Type B pancreatic cell (in vitro differentiated cells): ENCODE results near the gene LGALS9. TPM values are rescaled to one million over a fixed set of nuclear protein-coding genes. Genes with fewer than 3 reads are reported as not detected.

ENCODE experiments used
- DNase-seq: peaks from one replicate; pipeline ENCODE4 v3.0.0; 2021; ENCODE audit warnings: mixed read lengths; ENCODE audit not compliant: unreplicated experiment; ENCODE audit errors: extremely low spot score
- H3K27ac Mint-ChIP-seq: 2 replicates; pipeline ENCODE4 v1.8.0; 2021; ENCODE audit warnings: mild to moderate bottlenecking, mixed read lengths
- H3K27me3 Mint-ChIP-seq: 2 replicates; pipeline ENCODE4 v1.8.0; 2021; ENCODE audit warnings: mixed read lengths
- H3K36me3 Mint-ChIP-seq: 2 replicates; pipeline ENCODE4 v1.8.0; 2021; ENCODE audit warnings: mixed read lengths
- H3K4me1 Mint-ChIP-seq: one replicate; pipeline ENCODE4 v1.8.0; 2021; ENCODE audit warnings: mixed read lengths; ENCODE audit not compliant: unreplicated experiment
- H3K4me3 Mint-ChIP-seq: 2 replicates; pipeline ENCODE4 v1.8.0; 2021; ENCODE audit warnings: mild to moderate bottlenecking, mixed read lengths
- H3K9me3 Mint-ChIP-seq: 2 replicates; pipeline ENCODE4 v1.8.0; 2021; ENCODE audit warnings: mixed read lengths
- total RNA-seq: library from RNA; stranded (reverse); gene quantifications from 2 replicates; pipeline ENCODE4 v1.2.1, GENCODE V29; 2021; ENCODE audit warnings: low replicate concordance
- TF ChIP-seq, protein P1 (sequence below): fragments of 200-600 bp; sonication (generic); conservative IDR thresholded peaks from 2 replicates; pipeline ENCODE4 v1.5.0; 2021; ENCODE audit warnings: antibody characterized with exemption, mild to moderate bottlenecking

The LGALS9 gene
- total RNA-seq, 1 donor from 2014 or later = 25.3 TPM

DNA sequence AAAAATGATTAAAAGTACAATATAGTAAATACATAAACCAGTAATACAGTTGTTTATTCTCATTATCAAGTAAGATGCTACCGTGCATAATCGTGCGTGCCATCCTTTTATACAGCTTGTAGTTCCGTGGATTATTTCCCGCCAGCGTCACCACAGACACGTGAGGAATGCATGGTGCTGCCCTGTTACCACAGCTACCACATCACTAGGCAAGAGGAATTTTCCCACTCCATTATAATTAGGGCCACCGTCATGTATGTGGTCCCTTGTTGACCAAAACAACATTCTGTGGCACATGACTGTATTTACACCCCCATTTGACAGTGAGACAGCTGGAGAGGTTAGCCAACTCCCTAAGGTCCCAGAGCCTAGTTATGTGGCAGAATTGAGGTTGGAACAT is 30.5 kb upstream of the LGALS9 start:
- peak overlapping the region; percentile 41 for H3K27ac Mint-ChIP-seq
- H3K4me3 Mint-ChIP-seq = no peak overlapping the region
- peaks cover 11% of the 10 kb centered on the region for H3K36me3 Mint-ChIP-seq
- no peak for DNase-seq
- no peaks in the 10 kb centered on the region for H3K27me3 Mint-ChIP-seq
- TF ChIP-seq, protein P1, sequence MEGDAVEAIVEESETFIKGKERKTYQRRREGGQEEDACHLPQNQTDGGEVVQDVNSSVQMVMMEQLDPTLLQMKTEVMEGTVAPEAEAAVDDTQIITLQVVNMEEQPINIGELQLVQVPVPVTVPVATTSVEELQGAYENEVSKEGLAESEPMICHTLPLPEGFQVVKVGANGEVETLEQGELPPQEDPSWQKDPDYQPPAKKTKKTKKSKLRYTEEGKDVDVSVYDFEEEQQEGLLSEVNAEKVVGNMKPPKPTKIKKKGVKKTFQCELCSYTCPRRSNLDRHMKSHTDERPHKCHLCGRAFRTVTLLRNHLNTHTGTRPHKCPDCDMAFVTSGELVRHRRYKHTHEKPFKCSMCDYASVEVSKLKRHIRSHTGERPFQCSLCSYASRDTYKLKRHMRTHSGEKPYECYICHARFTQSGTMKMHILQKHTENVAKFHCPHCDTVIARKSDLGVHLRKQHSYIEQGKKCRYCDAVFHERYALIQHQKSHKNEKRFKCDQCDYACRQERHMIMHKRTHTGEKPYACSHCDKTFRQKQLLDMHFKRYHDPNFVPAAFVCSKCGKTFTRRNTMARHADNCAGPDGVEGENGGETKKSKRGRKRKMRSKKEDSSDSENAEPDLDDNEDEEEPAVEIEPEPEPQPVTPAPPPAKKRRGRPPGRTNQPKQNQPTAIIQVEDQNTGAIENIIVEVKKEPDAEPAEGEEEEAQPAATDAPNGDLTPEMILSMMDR = no peak
- H3K9me3 Mint-ChIP-seq = no peaks in the 10 kb centered on the region
- peaks cover 7% of the 10 kb centered on the region for H3K4me1 Mint-ChIP-seq

DNA sequence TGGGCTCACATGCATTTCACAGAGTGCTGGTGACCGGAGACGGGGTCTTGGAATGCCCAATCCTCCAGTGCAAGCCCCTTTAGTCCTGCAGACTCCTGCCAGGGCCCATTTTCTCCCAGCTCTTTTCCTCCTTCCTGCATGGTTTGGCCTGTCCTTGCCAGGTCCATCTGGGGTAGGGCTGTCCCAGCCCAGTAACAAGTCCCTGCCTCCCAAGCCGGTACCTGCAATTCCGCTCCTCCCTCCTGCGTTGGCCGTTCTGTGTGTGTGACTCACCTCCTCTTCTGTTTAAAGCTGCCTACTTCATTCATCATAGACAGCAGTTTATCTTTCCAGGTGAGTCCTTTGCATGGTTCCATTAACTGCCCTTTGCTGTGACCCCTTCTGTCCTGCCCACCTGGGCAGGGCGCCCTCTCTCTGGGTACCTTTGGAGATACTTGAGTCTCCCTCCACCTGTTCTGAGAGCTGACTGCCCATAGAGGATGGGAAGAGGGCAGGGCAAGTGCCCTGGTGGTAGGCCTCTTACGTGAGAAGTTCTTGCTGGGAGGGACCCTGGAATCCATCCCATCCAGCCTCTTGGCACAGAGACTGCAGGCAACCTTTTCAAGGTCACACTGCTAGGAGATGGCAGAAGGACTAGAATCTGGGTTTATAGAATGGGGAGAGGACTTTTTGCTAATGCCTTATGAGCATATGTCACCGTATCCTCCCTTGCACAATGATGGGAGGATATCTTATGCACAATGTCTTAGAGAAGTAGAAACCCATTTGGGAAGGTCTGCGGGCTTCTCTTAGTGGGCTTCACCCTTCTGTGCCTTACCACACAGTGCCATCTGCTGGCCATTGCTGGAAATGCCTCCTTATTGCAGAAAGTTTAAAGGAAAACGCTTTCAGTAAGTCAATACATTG is 29.7 kb upstream of the LGALS9 start:
- no peaks in the 10 kb centered on the region for H3K9me3 Mint-ChIP-seq
- H3K27me3 Mint-ChIP-seq = no peaks in the 10 kb centered on the region
- DNase-seq = peak; percentile 87
- peaks cover 7% of the 10 kb centered on the region for H3K4me1 Mint-ChIP-seq
- H3K27ac Mint-ChIP-seq = peak overlapping the region; percentile 41
- H3K4me3 Mint-ChIP-seq = no peak overlapping the region
- peaks cover 11% of the 10 kb centered on the region for H3K36me3 Mint-ChIP-seq
- TF ChIP-seq, protein P1 = peak; percentile 95

DNA sequence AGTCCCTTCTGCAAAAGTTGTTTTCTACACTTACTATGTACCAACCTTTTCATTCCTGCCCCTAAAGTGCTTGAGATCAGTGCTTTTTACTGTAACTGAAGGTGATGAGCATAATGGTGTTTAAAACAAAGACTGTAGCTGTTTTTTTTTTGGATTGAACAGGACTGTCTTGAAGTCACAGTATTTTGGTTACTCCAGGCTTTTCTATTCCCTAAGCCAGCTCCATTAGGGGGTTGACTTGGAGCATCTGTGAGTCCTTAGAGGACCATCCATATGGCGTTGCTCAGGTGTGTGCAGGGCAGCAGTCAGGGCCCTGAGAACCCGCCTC is 29.0 kb upstream of the LGALS9 start:
- Mint-ChIP-seq H3K9me3 (no peaks in the 10 kb centered on the region), H3K27me3 (no peaks in the 10 kb centered on the region), H3K4me3 (no peak overlapping the region), H3K27ac (no peak overlapping the region), H3K36me3 (peaks cover 7% of the 10 kb centered on the region), H3K4me1 (peaks cover 7% of the 10 kb centered on the region)
- DNase-seq = no peak
- TF ChIP-seq, protein P1 = peak; percentile 3

DNA sequence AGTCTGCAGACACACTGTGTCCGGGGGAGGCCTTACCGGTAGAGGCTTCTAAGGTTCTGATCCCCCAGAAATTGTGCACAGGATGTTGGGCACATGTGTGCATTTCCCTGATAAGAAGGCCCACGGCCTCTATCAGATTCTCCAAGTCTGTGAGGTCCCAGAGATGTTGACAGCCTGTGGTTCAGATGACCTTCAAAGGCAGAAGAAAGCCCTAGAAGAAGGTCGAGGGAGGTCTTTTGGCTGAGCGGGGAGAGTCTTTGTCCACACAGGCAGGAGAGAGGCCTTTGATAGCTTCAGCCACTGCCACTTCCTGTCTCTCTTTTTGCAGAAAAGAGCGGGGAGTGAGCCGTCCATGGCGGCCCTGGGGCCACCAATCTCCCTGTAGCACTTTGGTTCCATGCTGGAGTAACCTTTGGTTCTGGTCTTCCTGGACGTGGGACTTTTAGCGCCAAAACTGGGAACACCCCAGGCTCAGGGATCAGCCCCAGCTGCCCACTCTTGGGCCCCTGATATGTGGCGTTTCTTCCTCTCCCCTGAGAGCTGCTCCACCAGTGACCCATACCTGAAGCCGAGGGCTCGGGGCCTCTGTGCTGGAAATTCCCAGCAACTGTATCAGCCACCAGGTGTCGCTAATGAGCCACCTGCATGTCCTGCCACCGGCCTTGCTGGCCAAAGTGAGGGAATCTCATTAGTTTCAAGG is 28.1 kb upstream of the LGALS9 start:
- H3K27ac Mint-ChIP-seq = no peak overlapping the region

DNA sequence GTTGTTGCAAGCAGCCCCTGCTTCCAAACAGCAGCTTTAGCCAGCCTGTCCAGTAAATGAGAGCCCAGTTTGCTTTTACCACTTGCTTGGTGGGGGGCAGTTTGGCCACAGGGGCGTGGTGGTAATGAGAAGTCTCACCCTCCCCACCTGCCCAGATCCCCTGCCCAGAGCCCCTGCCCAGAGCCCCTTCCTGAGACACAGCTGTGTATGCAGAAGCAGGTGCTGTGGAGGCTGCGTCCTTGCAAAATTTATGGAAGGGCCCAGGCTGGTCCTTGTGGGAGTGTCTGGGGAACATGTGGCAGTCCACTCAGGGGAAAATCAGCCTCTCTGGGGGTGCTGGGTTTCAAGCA is 27.6 kb upstream of the LGALS9 start:
- Mint-ChIP-seq H3K4me1 (peaks cover 7% of the 10 kb centered on the region), H3K27ac (no peak overlapping the region), H3K9me3 (no peaks in the 10 kb centered on the region), H3K27me3 (no peaks in the 10 kb centered on the region), H3K36me3 (peaks cover 7% of the 10 kb centered on the region), H3K4me3 (no peak overlapping the region)
- no peak for DNase-seq
- TF ChIP-seq, protein P1 = no peak

More for the DNA sequence above, 28.1 kb upstream of the LGALS9 start:
- Mint-ChIP-seq H3K4me1 (peaks cover 7% of the 10 kb centered on the region), H3K36me3 (peaks cover 7% of the 10 kb centered on the region), H3K4me3 (no peak overlapping the region), H3K27me3 (no peaks in the 10 kb centered on the region), H3K9me3 (no peaks in the 10 kb centered on the region)
- TF ChIP-seq, protein P1 = peak; percentile 95
- DNase-seq = peak; percentile 85
